HCT116 (cell line): ENCODE data around the gene MAPK14. TPM values are rescaled to one million over a fixed set of nuclear protein-coding genes. Genes with fewer than 3 reads are reported as not detected.

Source experiments
- ATAC-seq: fragments of 200-7000 bp; cut with Tn5 transposase; 2 replicates; pipeline ENCODE4 v1.9.1; 2020; ENCODE audit warnings: mild to moderate bottlenecking, moderate library complexity
- BruUV-seq: library from RNA; stranded (reverse); fragments of 400-500 nt; replicated peaks from 2 replicates; lab custom pipeline; 2021; lab: Mats Ljungman, UMichigan
- CTCF ChIA-PET: fragments of 300-600 bp; sonication (Branson Sonifier 250); formaldehyde crosslinking; loops from one replicate; lab custom pipeline; 2021; ENCODE audit warnings: antibody characterized with exemption; lab: Charles Lee
- POLR2A ChIA-PET: fragments of 300-600, 350-600 bp; sonication (Branson Sonifier 250); formaldehyde crosslinking; loops from one replicate; lab custom pipeline; 2021; ENCODE audit warnings: antibody characterized with exemption; lab: Charles Lee
- RAD21 ChIA-PET, 2 experiments: fragments of 300-600 bp; sonication (Branson Sonifier 250); formaldehyde crosslinking; loops; one replicate each; lab custom pipeline; 2023; ENCODE audit warnings: low total read pairs in 2 of 2; ENCODE audit not compliant: uncharacterized antibody in 2 of 2, unreplicated experiment in 2 of 2, low non-redundant PET in 1 of 2; lab: Charles Lee
- DNase-seq: peaks from one replicate; pipeline ENCODE4 v3.0.0-alpha.2; 2010; ENCODE audit warnings: low read depth, low spot score
- H2AFZ ChIP-seq: fragments of 200-600 bp; shearing (Covaris generic), sonication (generic); 2 replicates; pipeline ENCODE4 v1.6.1; 2017; ENCODE audit warnings: low read depth, mixed run types, mixed read lengths, antibody characterized with exemption, low read length; ENCODE audit not compliant: poor library complexity, severe bottlenecking
- H3K27ac ChIP-seq: 2 replicates; pipeline ENCODE4 v1.5.1; 2012; ENCODE audit warnings: low read depth, low read length
- H3K27me3 ChIP-seq: fragments of 200-600 bp; sonication (generic); 2 replicates; pipeline ENCODE4 v1.6.1; 2016; ENCODE audit warnings: mixed run types, low read length, mixed read lengths; ENCODE audit not compliant: insufficient read depth
- H3K36me3 ChIP-seq, 2 experiments: fragments of 200-500 bp in 1 of 2; fragments of 200-600 bp in 1 of 2; sonication (Bioruptor generic) in 1 of 2; sonication (generic) in 1 of 2; 2 replicates each; pipeline versions ENCODE4 v1.5.1 to v1.6.1; 2014 to 2016; ENCODE audit warnings: low read length in 2 of 2, inconsistent platforms in 1 of 2, mixed read lengths in 1 of 2, mixed run types in 1 of 2; ENCODE audit not compliant: insufficient read depth in 2 of 2, control insufficient read depth in 1 of 2
- H3K4me1 ChIP-seq, 2 experiments: fragments of 200-600 bp in 1 of 2; sonication (generic) in 1 of 2; 2 replicates each; pipeline versions ENCODE4 v1.5.1 to v1.6.1; 2012 to 2017; ENCODE audit warnings: low read length in 2 of 2, inconsistent platforms in 1 of 2, mild to moderate bottlenecking in 1 of 2, mixed read lengths in 1 of 2, mixed run types in 1 of 2, moderate library complexity in 1 of 2; ENCODE audit not compliant: insufficient read depth in 2 of 2, control insufficient read depth in 1 of 2
- H3K4me2 ChIP-seq: fragments of 200-600 bp; sonication (generic); 2 replicates; pipeline ENCODE4 v1.6.1; 2017; ENCODE audit warnings: mixed run types, low read length, mixed read lengths
- H3K4me3 ChIP-seq, 2 experiments: fragments of 200-600 bp in 1 of 2; sonication (generic) in 1 of 2; replicated peaks in 1 of 2; 2 replicates each; pipeline ENCODE4 v1.5.1; 2011 to 2016; ENCODE audit warnings: low read length in 2 of 2, control low read depth in 1 of 2, low read depth in 1 of 2, mild to moderate bottlenecking in 1 of 2, mixed read lengths in 1 of 2, mixed run types in 1 of 2
- H3K79me2 ChIP-seq: fragments of 200-600 bp; sonication (generic); 2 replicates; pipeline ENCODE4 v1.6.1; 2017; ENCODE audit warnings: mild to moderate bottlenecking, mixed run types, low read length, moderate library complexity, mixed read lengths; ENCODE audit not compliant: insufficient read depth
- H3K9ac ChIP-seq: fragments of 200-600 bp; sonication (generic); 2 replicates; pipeline ENCODE4 v1.6.1; 2016; ENCODE audit warnings: low read length, mixed read lengths
- H3K9me2 ChIP-seq: fragments of 200-600 bp; sonication (generic), shearing (Covaris generic); 2 replicates; pipeline ENCODE4 v1.6.1; 2017; ENCODE audit warnings: mixed run types, mild to moderate bottlenecking, moderate library complexity; ENCODE audit not compliant: insufficient read depth
- H3K9me3 ChIP-seq, 2 experiments: fragments of 200-500 bp in 1 of 2; fragments of 200-600 bp in 1 of 2; sonication (Bioruptor generic) in 1 of 2; sonication (generic) in 1 of 2; 2 replicates each; pipeline ENCODE4 v1.6.1; 2014 to 2017; ENCODE audit warnings: low read length in 2 of 2, mixed read lengths in 2 of 2, inconsistent platforms in 1 of 2, low read depth in 1 of 2, mild to moderate bottlenecking in 1 of 2, mixed run types in 1 of 2, moderate library complexity in 1 of 2; ENCODE audit not compliant: control insufficient read depth in 1 of 2, insufficient read depth in 1 of 2
- H4K20me1 ChIP-seq: fragments of 200-600 bp; sonication (generic), shearing (Covaris generic); 2 replicates; pipeline ENCODE4 v1.6.1; 2017; ENCODE audit warnings: mixed run types, mild to moderate bottlenecking, moderate library complexity; ENCODE audit not compliant: insufficient read depth
- CEBPB ChIP-seq: IDR thresholded peaks from 2 replicates; pipeline ENCODE4 v1.6.1; 2012; ENCODE audit warnings: low read depth
- EZH2phosphoT487 ChIP-seq: fragments of 200-600 bp; IDR thresholded peaks from 2 replicates; pipeline ENCODE4 v1.6.1; 2018; ENCODE audit warnings: antibody characterized with exemption, borderline replicate concordance
- JUND ChIP-seq: IDR thresholded peaks from 2 replicates; pipeline ENCODE4 v1.6.1; 2012
- POLR2AphosphoS5 ChIP-seq: IDR thresholded peaks from 2 replicates; pipeline ENCODE4 v1.6.1; 2011; ENCODE audit warnings: mild to moderate bottlenecking, low read depth, low read length, moderate library complexity
- REST ChIP-seq: IDR thresholded peaks from 2 replicates; pipeline ENCODE4 v1.6.1; 2012; ENCODE audit warnings: low read depth
- SIN3A ChIP-seq: IDR thresholded peaks from 2 replicates; pipeline ENCODE4 v1.6.1; 2012; ENCODE audit warnings: low read depth
- SP1 ChIP-seq: IDR thresholded peaks from 2 replicates; pipeline ENCODE4 v1.6.1; 2012; ENCODE audit warnings: low read depth
- SRF ChIP-seq: IDR thresholded peaks from 2 replicates; pipeline ENCODE4 v1.6.1; 2012; ENCODE audit warnings: low read depth
- ZFX ChIP-seq: fragments of 450-650 bp; IDR thresholded peaks from 2 replicates; pipeline ENCODE4 v1.6.1; 2017
- ZNF274 ChIP-seq: fragments of 200-500 bp; sonication (Bioruptor generic); IDR thresholded peaks from 2 replicates; pipeline ENCODE4 v1.6.1; 2014; ENCODE audit warnings: mild to moderate bottlenecking, low read depth, low read length, inconsistent platforms
- intact Hi-C: fragments of 100-400 bp; cut with micrococcal nuclease; formaldehyde crosslinking; loops from 2 replicates; pipeline ENCODE4 v1.10.0; 2022
- total RNA-seq: library from RNA; stranded (reverse); gene quantifications from one replicate; pipeline ENCODE4 v1.2.1, GENCODE V29; 2021; ENCODE audit not compliant: unreplicated experiment

MAPK14 gene
- total RNA-seq, 1 experiment from 2014 or later: 34.2 TPM

GRCh38 chr6:36111526-36111925 lies 83.9 kb downstream of the MAPK14 start:
- Histone ChIP-seq H3K9me3 (no peaks in the 10 kb centered on the region), H3K27ac (no peak overlapping the region), H2AFZ (no peak overlapping the region), H3K36me3 (peaks cover 0 to 2% of the 10 kb centered on the region in 2 experiments; a peak in 3 of 4 replicates), H3K9ac (no peak overlapping the region), H3K9me2 (no peaks in the 10 kb centered on the region), H3K4me2 (no peak overlapping the region), H3K4me3 (no peak overlapping the region), H4K20me1 (no peaks in the 10 kb centered on the region), H3K79me2 (no peaks in the 10 kb centered on the region), H3K4me1 (peaks cover 0 to 15% of the 10 kb centered on the region in 2 experiments; a peak in 2 of 4 replicates), H3K27me3 (no peaks in the 10 kb centered on the region)
- BruUV-seq: no TSS peak
- TF ChIP-seq EZH2phosphoT487 (no peak), JUND (no peak), ZFX (no peak), CEBPB (no peak), POLR2AphosphoS5 (no peak), ZNF274 (no peak), SRF (no peak), SIN3A (no peak), SP1 (no peak), REST (no peak)
- intact Hi-C loops: no loop called here
- no peak for DNase-seq
- no peak for ATAC-seq
- ChIA-PET CTCF (no interaction called here), RAD21 (no interaction called here), POLR2A (no interaction called here)
